G401.6 (cell line): ENCODE data around the gene PRRT3.
"Not testable (repeated sequence)": the region's sequence is repeated elsewhere in the genome, so short reads cannot be mapped to it uniquely, and the experiment has no call there.

ENCODE experiments used
- FAIRE-seq: peaks from 2 replicates; lab custom pipeline; 2012; peaks lifted over from hg19 to GRCh38; lab: Jason Lieb, UNC

Gene PRRT3

DNA sequence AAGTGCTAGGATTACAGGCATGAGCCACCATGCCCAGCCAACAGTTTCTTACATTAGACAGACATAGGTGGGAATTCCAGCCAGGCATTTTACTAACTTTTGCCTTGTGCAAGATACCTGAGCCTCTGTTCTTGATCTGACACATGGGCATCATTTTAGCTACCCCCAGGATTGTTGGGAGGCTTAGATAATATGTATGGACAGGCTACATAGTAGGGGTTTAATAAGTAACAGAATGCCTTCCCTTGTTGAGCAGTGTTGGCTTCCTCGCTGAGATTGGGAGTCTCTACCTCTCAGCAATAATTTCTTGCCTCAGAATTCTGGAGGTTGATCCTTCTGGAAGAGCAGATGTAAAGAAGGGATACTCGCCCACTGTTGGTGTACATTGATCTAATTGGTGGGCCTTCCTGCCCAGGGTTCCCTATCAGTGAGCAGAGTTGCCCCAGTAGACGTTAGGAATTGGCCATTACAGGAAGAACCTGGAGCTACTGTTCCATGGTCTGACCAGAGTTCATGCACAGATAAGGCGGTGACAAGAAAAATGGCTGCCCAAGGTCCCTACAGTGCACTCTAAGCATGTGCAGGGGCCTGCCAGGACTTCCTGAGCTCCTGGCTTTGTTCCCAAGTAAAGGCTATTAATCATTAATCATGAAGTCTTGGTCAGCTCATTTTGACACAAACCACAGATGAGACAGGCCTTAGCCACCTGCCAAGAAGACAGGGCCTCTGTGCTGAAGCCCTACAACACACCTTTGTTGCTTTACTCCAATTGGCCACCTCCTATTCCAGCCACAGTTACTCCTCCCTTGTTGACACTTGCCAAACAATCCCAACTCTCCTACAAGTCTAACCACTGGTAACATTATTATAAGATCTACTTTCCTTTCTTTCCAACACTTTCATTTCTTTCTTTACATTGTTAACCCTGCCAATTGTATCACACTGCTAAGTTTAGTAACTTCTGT is 54.5 kb downstream of the PRRT3 start:
- FAIRE-seq: no peak

DNA sequence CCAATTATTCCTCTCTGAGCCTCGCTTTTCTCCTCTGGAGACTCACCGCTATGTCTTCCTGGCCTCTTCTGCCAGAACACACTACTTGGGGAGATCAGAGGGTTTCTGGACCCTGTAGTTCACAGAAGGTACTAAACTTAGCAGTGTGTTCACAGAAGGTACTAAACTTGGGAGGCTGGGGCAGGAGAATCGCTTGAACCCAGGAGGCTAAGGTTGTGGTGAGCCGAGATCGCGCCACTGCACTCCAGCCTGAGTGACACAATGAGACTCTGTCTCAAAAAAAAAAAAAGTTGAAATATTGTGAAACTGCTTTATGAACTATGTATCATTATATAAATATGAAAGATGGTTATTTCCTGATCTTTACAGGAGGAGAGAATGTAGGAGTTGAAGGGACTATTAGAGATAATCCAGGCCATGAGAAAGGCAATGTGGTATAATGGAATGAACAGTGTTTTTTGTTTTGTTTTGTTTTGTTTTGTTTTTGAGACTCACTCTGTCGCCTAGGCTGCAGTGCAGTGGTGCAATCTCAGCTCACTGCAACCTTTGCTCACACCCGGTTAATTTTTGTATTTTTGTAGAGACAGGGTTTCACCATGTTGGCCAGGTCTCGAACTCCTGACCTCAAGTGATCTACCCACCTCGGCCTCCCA is 55.3 kb downstream of the PRRT3 start:
- FAIRE-seq: not testable (repeated sequence)

DNA sequence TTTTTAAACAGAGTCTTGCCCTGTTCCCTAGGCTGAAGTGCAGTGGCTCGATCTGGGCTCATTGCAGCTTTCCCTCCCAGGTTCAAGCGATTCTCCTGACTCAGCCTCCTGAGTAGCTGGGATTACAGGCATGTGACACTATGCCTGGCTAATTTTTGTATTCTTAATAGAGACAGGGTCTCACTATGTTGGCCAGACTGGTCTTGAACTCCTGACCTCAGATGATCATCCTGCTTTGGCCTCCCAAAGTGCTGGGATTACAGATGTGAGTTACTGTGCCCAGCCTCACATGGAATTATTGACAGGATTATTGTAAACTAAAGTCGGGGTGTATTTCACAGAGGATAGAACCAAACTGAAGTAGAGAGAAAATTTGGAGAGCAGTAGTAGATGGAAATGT is 56.5 kb downstream of the PRRT3 start:
- FAIRE-seq: not testable (repeated sequence)
